ENCODE measurements around the gene ABLIM2.

DNA sequence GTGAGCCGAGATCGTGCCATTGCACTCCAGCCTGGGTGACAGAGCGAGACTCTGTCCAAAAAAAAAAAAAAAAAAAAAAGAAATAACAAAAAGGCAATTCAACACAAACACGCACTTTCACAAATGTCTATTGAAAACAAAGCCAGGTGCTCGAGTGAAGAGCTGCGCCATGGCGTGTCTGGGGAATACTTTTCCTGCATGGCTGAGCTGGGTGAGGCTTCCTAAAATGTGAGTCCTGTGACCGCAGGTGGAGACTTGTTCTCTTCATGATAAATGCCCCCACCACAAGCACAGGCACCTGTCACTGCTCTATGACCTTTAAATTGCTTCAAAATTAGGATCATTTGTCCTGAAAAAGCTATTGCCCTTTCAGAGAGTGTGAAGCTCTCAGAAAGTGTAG, 4.0 kb upstream of the ABLIM2 start:
- TF ChIP-seq, protein P1, sequence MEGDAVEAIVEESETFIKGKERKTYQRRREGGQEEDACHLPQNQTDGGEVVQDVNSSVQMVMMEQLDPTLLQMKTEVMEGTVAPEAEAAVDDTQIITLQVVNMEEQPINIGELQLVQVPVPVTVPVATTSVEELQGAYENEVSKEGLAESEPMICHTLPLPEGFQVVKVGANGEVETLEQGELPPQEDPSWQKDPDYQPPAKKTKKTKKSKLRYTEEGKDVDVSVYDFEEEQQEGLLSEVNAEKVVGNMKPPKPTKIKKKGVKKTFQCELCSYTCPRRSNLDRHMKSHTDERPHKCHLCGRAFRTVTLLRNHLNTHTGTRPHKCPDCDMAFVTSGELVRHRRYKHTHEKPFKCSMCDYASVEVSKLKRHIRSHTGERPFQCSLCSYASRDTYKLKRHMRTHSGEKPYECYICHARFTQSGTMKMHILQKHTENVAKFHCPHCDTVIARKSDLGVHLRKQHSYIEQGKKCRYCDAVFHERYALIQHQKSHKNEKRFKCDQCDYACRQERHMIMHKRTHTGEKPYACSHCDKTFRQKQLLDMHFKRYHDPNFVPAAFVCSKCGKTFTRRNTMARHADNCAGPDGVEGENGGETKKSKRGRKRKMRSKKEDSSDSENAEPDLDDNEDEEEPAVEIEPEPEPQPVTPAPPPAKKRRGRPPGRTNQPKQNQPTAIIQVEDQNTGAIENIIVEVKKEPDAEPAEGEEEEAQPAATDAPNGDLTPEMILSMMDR (IDR thresholded peaks at IDR 0.05) = no peak
- no peak for TF ChIP-seq POLR2A (IDR thresholded peaks at IDR 0.05)

Measured in body of pancreas (tissue), 4 donors.